GM21723 (cell line): Measurements from ENCODE around the gene HSBP1.

ENCODE experiments used
- ATAC-seq: cut with Tn5 transposase; IDR thresholded peaks from one replicate; pipeline ENCODE4 v1.9.1; 2021; ENCODE audit warnings: mild to moderate bottlenecking, moderate library complexity; ENCODE audit not compliant: unreplicated experiment

Gene HSBP1

DNA sequence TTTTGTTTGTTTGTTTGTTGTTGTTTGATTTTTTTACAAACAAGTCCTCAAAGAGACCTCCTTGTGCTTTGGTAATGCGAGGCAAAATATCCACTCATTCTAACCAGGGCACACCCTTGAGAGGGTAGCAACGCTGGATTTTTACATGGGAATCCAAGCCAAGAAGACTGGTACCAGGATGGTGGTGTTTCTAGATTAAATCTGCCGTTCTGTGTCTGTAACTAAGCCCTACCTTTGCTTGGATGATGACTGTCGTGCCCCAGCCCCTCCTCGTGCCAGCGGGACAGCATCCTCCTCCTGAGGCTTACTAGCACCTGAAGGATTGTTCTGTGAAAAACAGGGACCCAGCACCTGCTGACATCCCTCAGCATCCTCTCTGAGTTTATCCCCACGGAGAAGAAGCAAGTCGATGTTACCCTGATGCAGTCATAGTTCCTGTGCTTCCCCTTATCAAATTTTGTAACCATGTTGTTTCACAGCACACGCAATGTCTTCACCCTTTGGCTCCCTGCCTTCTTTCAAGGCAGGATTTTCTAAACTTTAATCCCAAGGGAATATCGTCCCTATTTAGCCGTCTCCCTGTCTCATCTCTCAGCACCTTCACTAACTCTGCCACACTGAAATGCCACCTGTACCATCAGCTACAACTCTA is 5.1 kb upstream of the HSBP1 start:
- ATAC-seq: no peak

DNA sequence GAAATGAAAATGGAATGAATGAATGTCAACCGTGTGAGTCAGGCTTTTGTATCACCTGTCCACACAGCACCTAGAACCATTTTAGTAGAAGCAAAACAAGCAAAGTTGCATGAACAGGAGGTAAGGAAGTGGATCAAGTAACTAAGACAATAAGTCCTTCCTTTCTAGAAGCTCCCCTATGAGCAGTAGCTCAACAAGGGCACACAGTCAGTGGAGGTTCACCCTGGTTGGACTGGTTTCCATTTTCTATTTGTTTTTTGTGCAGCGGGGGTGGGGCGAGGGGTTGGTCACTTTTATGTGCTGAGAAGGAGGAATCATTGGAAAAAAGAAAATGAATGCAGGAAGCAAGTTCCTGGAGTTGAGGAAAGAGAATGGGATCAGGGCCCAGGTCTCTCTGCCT is 4.0 kb upstream of the HSBP1 start:
- ATAC-seq: no peak

DNA sequence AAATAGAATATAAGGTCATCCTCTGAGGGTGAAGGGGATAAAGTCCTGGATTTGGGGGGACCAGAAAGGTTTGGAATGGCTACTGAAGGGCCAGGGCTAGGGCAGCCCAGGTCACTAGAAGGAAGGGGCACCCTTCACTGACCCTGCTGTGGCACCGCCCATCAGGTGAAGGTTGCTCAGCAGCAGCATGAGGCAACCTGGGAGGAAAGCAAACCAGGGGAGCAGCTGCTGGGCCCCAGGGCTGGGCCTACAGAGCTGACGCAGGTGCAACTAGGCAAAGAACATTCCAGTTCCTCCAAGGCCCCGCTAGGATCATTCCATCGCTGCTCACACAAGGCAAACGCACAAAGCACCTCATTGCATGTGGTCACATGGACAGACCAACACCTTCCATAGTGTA is 3.4 kb upstream of the HSBP1 start:
- no peak for ATAC-seq

GRCh38 chr16:83806036-83806435 is 1.7 kb upstream of the HSBP1 start:
- ATAC-seq: peak; percentile 28

GRCh38 chr16:83806731-83807130 is 1.0 kb upstream of the HSBP1 start:
- no peak for ATAC-seq

DNA sequence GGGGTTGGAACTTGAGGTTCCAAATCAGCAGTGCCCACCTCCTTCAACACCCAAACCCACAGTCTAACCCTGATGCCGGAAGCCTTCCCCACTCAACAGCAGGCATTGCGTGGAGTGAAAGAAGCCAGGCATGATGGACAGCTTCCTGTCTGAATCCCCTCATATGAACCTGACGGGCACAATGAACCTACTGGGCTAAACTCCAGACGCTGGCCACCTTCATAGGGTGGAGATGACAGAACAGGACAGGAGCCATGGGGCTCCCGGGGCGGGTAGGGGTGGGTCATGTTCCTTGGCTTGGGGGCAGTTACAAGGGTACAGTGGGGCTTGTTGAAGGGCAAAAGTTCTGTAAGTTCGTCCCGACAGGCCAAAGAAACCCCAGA is 460 bp upstream of the HSBP1 start:
- peak; percentile 8 for ATAC-seq

- ATAC-seq: no peak
Observed at GRCh38 chr16:83808573-83809014, 816 bp downstream of the HSBP1 start.

DNA sequence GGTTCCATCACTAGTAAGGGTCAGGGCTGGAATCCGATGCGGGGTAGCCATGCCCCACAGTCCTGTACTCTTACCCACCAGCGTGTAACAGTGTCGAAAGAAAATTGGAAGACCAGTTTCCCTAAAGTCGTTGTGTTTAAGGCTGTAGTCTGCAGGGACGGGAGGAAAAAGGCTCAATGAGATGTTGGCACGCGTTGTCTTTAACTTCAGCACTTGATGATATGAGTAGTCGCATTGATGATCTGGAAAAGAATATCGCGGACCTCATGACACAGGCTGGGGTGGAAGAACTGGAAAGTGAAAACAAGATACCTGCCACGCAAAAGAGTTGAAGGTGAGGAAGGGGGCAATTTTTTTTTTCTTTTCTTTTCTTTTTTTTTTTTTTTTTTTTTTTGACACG is 1.3 kb downstream of the HSBP1 start:
- no peak for ATAC-seq

DNA sequence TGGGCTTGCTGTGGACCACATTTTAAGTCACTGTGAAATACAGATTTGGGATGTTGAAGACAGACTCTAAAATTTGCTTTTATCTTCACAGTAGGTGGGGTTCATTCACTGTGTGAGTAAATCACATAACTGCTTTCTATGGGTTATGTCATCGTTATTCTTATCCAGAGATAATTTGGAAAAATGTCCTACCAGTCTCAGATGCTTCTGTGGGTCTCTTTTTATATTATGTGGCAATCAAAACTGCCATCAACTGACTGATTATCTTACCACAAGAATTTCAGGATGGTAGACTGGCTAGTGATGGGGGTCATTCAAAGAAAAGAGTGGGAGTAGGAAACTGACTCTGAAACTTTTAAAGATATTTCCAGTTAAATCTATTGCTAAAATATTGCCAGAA is 3.1 kb downstream of the HSBP1 start:
- no peak for ATAC-seq

DNA sequence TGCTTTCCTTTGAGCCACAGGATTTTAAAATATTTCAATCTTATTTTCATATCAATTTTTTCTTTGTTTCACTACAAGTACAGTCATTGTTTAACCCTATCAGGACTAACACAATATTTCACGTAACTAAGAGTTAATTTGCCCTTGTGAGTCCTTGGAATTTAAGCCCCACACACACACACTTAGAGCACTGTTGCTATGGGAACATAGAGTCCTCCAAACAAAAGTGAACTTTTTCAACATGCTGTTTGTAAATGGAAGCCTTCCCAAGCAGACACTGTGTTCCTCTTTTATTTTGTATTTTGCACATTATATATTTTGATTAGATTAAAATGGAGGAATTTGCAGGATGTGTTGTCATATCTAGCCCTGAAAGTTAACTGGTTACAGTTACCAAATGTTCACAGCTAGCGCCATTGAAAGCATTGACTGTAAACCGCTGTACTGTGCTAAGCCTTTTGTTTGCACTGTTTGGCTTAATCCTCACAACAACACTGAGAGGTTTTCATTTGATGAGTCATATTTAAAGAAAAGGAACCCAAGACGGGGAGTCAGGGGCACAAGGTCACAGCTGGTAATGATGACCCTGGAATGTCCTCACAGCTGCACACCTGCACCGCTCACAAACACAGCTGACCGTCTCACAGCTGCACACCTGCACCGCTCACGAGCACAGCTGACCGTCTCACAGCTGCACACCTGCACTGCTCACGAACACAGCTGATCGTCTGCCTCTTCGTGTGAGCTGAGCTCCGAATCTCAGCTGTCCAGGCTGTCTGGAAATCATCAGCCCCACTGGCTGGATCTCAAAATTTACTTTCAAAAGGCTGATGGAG is 6.3 kb downstream of the HSBP1 start:
- ATAC-seq: no peak

DNA sequence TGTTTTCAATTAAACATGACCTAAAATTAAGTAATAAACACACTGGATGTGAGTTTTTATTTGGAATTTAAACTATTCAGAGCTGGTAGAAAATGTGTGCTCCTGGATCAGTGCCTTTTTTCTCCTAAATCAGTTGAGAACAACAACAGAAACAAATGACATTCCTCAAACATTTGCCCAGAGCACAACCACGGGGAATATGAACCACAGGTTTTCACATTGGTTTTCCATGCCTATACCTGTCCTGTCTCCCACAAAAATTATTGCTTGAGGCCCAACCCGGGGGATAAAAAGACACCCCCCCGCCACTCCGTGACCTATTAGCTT is 6.8 kb downstream of the HSBP1 start:
- ATAC-seq: no peak

GRCh38 chr16:83817022-83817421 is 9.2 kb downstream of the HSBP1 start:
- no peak for ATAC-seq

GRCh38 chr16:83818276-83818675 is 10.5 kb downstream of the HSBP1 start:
- ATAC-seq: no peak

DNA sequence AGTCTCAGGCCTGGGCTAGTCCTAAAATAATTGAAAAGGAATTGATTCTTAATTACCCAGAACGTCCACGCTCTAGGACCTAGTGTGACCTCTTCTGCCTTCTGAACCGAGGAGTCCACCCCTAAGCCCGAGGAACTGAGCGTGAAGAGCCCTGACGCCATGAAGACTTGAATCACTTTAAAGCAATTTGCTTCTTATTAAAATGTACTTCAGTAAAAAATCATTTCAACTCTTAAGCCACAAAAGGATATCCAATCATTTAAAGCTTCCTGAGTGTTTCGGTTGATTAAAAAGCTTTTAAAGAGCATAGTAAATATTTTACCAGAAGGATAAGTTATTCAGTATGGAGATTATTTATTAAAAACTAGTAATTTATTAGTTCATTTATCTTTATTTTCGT is 11.6 kb downstream of the HSBP1 start:
- ATAC-seq: no peak

- peak; percentile 87 for ATAC-seq
Observed at GRCh38 chr16:83826146-83826913, 18.6 kb downstream of the HSBP1 start.

- no peak for ATAC-seq
Observed at GRCh38 chr16:83830091-83830768, 22.5 kb downstream of the HSBP1 start.

- no peak for ATAC-seq
Observed at GRCh38 chr16:83830769-83831455, 23.1 kb downstream of the HSBP1 start.

DNA sequence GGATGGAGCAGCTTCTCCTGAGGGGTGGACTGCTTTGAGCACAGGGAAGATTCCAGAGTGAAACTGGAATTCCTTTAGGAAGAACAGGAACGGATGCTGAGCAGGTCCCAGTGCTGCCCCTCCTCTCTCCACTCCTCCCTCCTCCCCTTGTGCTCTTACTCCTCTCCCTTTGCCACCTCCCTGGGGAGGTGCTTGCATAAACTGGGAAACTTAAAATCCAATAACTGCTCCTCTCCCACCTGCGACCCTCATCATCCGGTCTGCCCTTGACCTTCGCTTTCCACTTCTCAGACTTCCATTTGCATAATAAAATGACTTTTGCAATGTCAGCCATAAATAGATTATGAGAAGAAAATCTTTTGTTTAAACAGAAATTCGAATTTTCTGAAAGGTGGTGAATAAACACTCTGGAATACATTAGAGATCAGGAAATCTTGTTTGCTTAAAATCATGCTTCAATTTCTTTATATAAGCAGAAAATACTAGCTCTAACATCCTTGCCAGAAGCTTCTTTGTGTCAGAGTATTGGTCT is 23.7 kb downstream of the HSBP1 start:
- no peak for ATAC-seq

GRCh38 chr16:83833921-83834320 is 26.1 kb downstream of the HSBP1 start:
- no peak for ATAC-seq
